ENCODE measurements around the gene MRPL39. TPM values are rescaled to one million over a fixed set of nuclear protein-coding genes. Genes with fewer than 3 reads are reported as not detected.

The MRPL39 gene
- total and polyA plus RNA-seq, 2 donors (not counting 3 experiments of a cell fraction or from before 2014, with no cell fraction given): 10.4 to 25.2 TPM

GRCh38 chr21:25637851-25638659 lies 30.8 kb upstream of the MRPL39 start:
- Histone ChIP-seq H3K27ac (ENCODE audit: insufficient read depth, low read depth, low read length) (no peak overlapping the region), H3K27me3 (ENCODE audit: control insufficient read depth in 2 of 2, insufficient read depth in 2 of 2, low read length in 2 of 2) (peaks cover 16 to 35% of the 10 kb centered on the region in 2 experiments), H3K4me2 (ENCODE audit: insufficient read depth, low read length) (peak overlapping the region; percentile 83), H3K9ac (replicated peaks; ENCODE audit: extremely low read depth, insufficient read depth, low read length) (no peak overlapping the region), H4K20me1 (replicated peaks; ENCODE audit: control insufficient read depth, extremely low read depth, insufficient read depth, low read length) (no peaks in the 10 kb centered on the region), H3K79me2 (ENCODE audit: control insufficient read depth, insufficient read depth, low read length) (no peaks in the 10 kb centered on the region), H2AFZ (ENCODE audit: low read depth, low read length) (no peak overlapping the region), H3K9me1 (replicated peaks; ENCODE audit: control insufficient read depth, extremely low read depth, insufficient read depth, low read length) (no peaks in the 10 kb centered on the region), H3K4me1 (ENCODE audit: control insufficient read depth, extremely low read depth, insufficient read depth, low read length) (peaks cover 12% of the 10 kb centered on the region), H3K9me3 (replicated peaks; ENCODE audit: control insufficient read depth, insufficient read depth, low read length) (no peaks in the 10 kb centered on the region), H3K4me3 (replicated peaks in 1 of 3; ENCODE audit: insufficient read depth in 1 of 3, low read depth in 1 of 3, low read length in 3 of 3) (no peak overlapping the region), H3K36me3 (ENCODE audit: control insufficient read depth in 2 of 2, extremely low read depth in 1 of 2, insufficient read depth in 2 of 2, low read length in 2 of 2) (no peaks in the 10 kb centered on the region)
- intact Hi-C loops (cut with micrococcal nuclease): no loop called here
- ChIA-PET POLR2A (no interaction called here), CTCF (no interaction called here)
- TF ChIP-seq CTCF (IDR thresholded peaks at IDR 0.05; ENCODE audit: extremely low read depth in 1 of 2, insufficient read depth in 1 of 2, low read depth in 1 of 2, low read length in 2 of 2) (no peak), GATA2 (IDR thresholded peaks at IDR 0.05; ENCODE audit: insufficient read depth, insufficient read length, low read depth, low read length) (no peak), POLR2AphosphoS5 (IDR thresholded peaks at IDR 0.05; ENCODE audit: insufficient read depth, low read depth, low read length) (no peak), POLR2A (IDR thresholded peaks at IDR 0.05; ENCODE audit: low read depth, low read length) (no peak), FOS (IDR thresholded peaks at IDR 0.05; ENCODE audit: borderline replicate concordance, insufficient read depth, low read length) (no peak), JUN (IDR thresholded peaks at IDR 0.05; ENCODE audit: borderline replicate concordance, insufficient read depth, insufficient read length, low read depth) (no peak), MAX (IDR thresholded peaks at IDR 0.05; ENCODE audit: insufficient read depth, insufficient read length) (no peak), MYC (IDR thresholded peaks at IDR 0.05; ENCODE audit: low read depth, low read length) (no peak), EZH2 (IDR thresholded peaks at IDR 0.05; ENCODE audit: borderline replicate concordance, low read depth, low read length, severe bottlenecking) (no peak)
- no TSS peak for BruUV-seq (replicated peaks)
- FAIRE-seq (no peak), DNase-seq (ENCODE audit: low read depth, low spot score) (no peak)
- dilution Hi-C loops (cut with MboI; ENCODE audit: extremely low pct_ligation_motif_present, low sequenced_read_pairs): no loop called here

Measured in endothelial cell of umbilical vein (primary cell).